Measurements from ENCODE around the gene ALAD. TPM values are rescaled to one million over a fixed set of nuclear protein-coding genes. Genes with fewer than 3 reads are reported as not detected.

ALAD gene
- total and polyA plus RNA-seq, 2 of the 13 experiments (the other 11 are each of a cell fraction or from before 2014, with no cell fraction given): 21.8 to 30.1 TPM

DNA sequence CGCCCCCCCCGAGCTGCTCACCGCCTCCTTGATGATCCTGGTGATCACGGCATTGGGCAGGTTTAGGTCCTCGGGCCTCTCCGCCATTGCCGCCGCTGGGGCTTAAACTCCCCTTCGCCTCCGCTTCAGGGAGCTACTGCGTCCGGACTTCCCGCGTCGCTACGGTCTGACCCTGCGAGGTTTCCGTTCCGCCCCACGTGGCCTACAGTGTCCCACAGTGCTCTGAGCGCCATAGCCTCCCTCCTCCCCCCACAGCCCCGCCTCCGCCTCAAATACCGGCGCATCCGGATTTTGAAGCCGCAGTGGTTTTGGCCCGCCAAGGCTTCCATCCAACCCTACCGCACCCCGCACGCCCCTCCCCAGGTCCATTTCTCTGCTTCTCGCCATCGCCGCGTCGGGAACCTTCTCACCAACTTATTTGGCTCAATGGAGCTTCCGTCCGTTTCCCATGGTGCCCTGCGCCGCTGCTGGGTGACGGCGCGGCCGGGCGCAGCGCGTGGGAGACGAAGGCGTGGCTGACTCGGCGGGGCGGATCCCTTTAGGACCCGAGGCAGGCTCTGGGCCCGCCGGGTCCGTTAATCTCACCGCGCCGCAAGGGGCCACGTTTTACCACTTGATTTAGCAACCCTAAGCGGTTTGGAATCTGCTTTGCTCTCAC, 9.3 kb upstream of the ALAD start, which contains the start of the genes C9orf43 and POLE3 (continued):
- TF ChIP-seq CEBPZ (IDR thresholded peaks at IDR 0.05; ENCODE audit: low read length) (no peak), ZNF138 (CRISPR knock-in tag; IDR thresholded peaks at IDR 0.05; ENCODE audit: low read depth) (no peak), ZNF24 (IDR thresholded peaks at IDR 0.05) (no peak), ZNF124 (CRISPR knock-in tag; IDR thresholded peaks at IDR 0.05) (0 out of 2 replicates have a peak, but pooled peaks have one; percentile 69), ISL2 (CRISPR knock-in tag; IDR thresholded peaks at IDR 0.05) (no peak; the same call in 1 of the 2 replicates), ZNF282 (IDR thresholded peaks at IDR 0.05; ENCODE audit: partially characterized antibody) (no peak), ZFP41 (CRISPR knock-in tag; IDR thresholded peaks at IDR 0.05; ENCODE audit: borderline replicate concordance) (no peak), DNMT1 (CRISPR knock-in tag; IDR thresholded peaks at IDR 0.05) (peak; percentile 73; the same call in 1 of the 2 replicates), ZNF160 (CRISPR knock-in tag; IDR thresholded peaks at IDR 0.05) (no peak; the same call in 1 of the 2 replicates), NFIC (IDR thresholded peaks at IDR 0.05; ENCODE audit: low read length) (no peak), ZNF878 (CRISPR knock-in tag; IDR thresholded peaks at IDR 0.05) (no peak), ZNF772 (CRISPR knock-in tag; IDR thresholded peaks at IDR 0.05) (peak; percentile 76), RFXANK (CRISPR knock-in tag; IDR thresholded peaks at IDR 0.05) (0 out of 2 replicates have a peak, but pooled peaks have one; percentile 52), HDAC2 (CRISPR knock-in tag; IDR thresholded peaks at IDR 0.05) (peak; percentile 85), CHCHD3 (CRISPR knock-in tag; IDR thresholded peaks at IDR 0.05) (no peak), SIX4 (CRISPR knock-in tag; IDR thresholded peaks at IDR 0.05) (peak; percentile 40; the same call in 1 of the 2 replicates), ATF2 (CRISPR knock-in tag; IDR thresholded peaks at IDR 0.05) (peak; percentile 81)
- TF ChIP-seq, protein P1, sequence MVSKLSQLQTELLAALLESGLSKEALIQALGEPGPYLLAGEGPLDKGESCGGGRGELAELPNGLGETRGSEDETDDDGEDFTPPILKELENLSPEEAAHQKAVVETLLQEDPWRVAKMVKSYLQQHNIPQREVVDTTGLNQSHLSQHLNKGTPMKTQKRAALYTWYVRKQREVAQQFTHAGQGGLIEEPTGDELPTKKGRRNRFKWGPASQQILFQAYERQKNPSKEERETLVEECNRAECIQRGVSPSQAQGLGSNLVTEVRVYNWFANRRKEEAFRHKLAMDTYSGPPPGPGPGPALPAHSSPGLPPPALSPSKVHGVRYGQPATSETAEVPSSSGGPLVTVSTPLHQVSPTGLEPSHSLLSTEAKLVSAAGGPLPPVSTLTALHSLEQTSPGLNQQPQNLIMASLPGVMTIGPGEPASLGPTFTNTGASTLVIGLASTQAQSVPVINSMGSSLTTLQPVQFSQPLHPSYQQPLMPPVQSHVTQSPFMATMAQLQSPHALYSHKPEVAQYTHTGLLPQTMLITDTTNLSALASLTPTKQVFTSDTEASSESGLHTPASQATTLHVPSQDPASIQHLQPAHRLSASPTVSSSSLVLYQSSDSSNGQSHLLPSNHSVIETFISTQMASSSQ (IDR thresholded peaks at IDR 0.05; ENCODE audit: low read depth): no peak
- TF ChIP-seq, protein P1 (CRISPR knock-in tag; IDR thresholded peaks at IDR 0.05; ENCODE audit: borderline replicate concordance): peak; percentile 72; the same call in 1 of the 2 replicates

Data from HepG2 (cell line).